ENCODE results near the gene PPIP5K2.

Gene PPIP5K2

GRCh38 chr5:103112910-103113309, 7.2 kb upstream of the PPIP5K2 start:
- H3K9me3 ChIP-seq (ENCODE audit: control insufficient read depth, insufficient read depth, low read length): peaks cover 4% of the 10 kb centered on the region; the same call in 1 of the 2 replicates
- TF ChIP-seq CTCF (IDR thresholded peaks at IDR 0.05; ENCODE audit: low read depth, low read length, poor library complexity, severe bottlenecking) (no peak), EZH2phosphoT487 (IDR thresholded peaks at IDR 0.05; ENCODE audit: borderline replicate concordance, low read length) (no peak)
- H4K20me1 ChIP-seq (ENCODE audit: control insufficient read depth, insufficient read depth, low read depth, low read length): no peaks in the 10 kb centered on the region
- H3K27ac ChIP-seq (ENCODE audit: low read depth, low read length): no peak overlapping the region
- H3K9me2 ChIP-seq (replicated peaks; ENCODE audit: control insufficient read depth, low read length): no peaks in the 10 kb centered on the region
- peaks cover 48% of the 10 kb centered on the region for H3K4me1 ChIP-seq (ENCODE audit: control insufficient read depth, low read length)
- peaks cover 14% of the 10 kb centered on the region for H3K36me3 ChIP-seq (ENCODE audit: control insufficient read depth, low read length)
- no peaks in the 10 kb centered on the region for H3K27me3 ChIP-seq (ENCODE audit: control insufficient read depth, low read length)
- H3F3A ChIP-seq (ENCODE audit: control insufficient read depth, insufficient read depth): no peaks in the 10 kb centered on the region
- no peak overlapping the region for H3K4me3 ChIP-seq (ENCODE audit: low read length)
- H3K4me2 ChIP-seq (ENCODE audit: low read length): no peak overlapping the region
- peaks cover 60% of the 10 kb centered on the region for H3K79me2 ChIP-seq (ENCODE audit: control insufficient read depth, low read length)

GRCh38 chr5:103114440-103114839, 5.7 kb upstream of the PPIP5K2 start:
- Histone ChIP-seq H4K20me1 (ENCODE audit: control insufficient read depth, insufficient read depth, low read depth, low read length) (no peaks in the 10 kb centered on the region), H3F3A (ENCODE audit: control insufficient read depth, insufficient read depth) (peaks cover 4% of the 10 kb centered on the region), H3K79me2 (ENCODE audit: control insufficient read depth, low read length) (peaks cover 73% of the 10 kb centered on the region), H3K36me3 (ENCODE audit: control insufficient read depth, low read length) (peaks cover 9% of the 10 kb centered on the region), H3K27ac (ENCODE audit: low read depth, low read length) (peak overlapping the region; percentile 8; the same call in 1 of the 2 replicates), H3K9me2 (replicated peaks; ENCODE audit: control insufficient read depth, low read length) (no peaks in the 10 kb centered on the region), H3K4me1 (ENCODE audit: control insufficient read depth, low read length) (peaks cover 41% of the 10 kb centered on the region), H3K9me3 (ENCODE audit: control insufficient read depth, insufficient read depth, low read length) (peaks cover 4% of the 10 kb centered on the region; the same call in 1 of the 2 replicates), H3K4me3 (ENCODE audit: low read length) (peak overlapping the region; percentile 24; the same call in 1 of the 2 replicates), H3K27me3 (ENCODE audit: control insufficient read depth, low read length) (no peaks in the 10 kb centered on the region), H3K4me2 (ENCODE audit: low read length) (peak overlapping the region; percentile 49)
- TF ChIP-seq CTCF (IDR thresholded peaks at IDR 0.05; ENCODE audit: low read depth, low read length, poor library complexity, severe bottlenecking) (no peak), EZH2phosphoT487 (IDR thresholded peaks at IDR 0.05; ENCODE audit: borderline replicate concordance, low read length) (no peak)

- TF ChIP-seq CTCF (IDR thresholded peaks at IDR 0.05; ENCODE audit: low read depth, low read length, poor library complexity, severe bottlenecking): no peak
- no peak for TF ChIP-seq EZH2phosphoT487 (IDR thresholded peaks at IDR 0.05; ENCODE audit: borderline replicate concordance, low read length)
- H4K20me1 ChIP-seq (ENCODE audit: control insufficient read depth, insufficient read depth, low read depth, low read length): no peaks in the 10 kb centered on the region
- peak overlapping the region; percentile 97 for H3K4me3 ChIP-seq (ENCODE audit: low read length)
- peaks cover 44% of the 10 kb centered on the region for H3K4me1 ChIP-seq (ENCODE audit: control insufficient read depth, low read length)
- H3K36me3 ChIP-seq (ENCODE audit: control insufficient read depth, low read length): peaks cover 22% of the 10 kb centered on the region
- H3K79me2 ChIP-seq (ENCODE audit: control insufficient read depth, low read length): peaks cover 87% of the 10 kb centered on the region
- no peaks in the 10 kb centered on the region for H3K27me3 ChIP-seq (ENCODE audit: control insufficient read depth, low read length)
- no peaks in the 10 kb centered on the region for H3K9me3 ChIP-seq (ENCODE audit: control insufficient read depth, insufficient read depth, low read length)
- H3K4me2 ChIP-seq (ENCODE audit: low read length): peak overlapping the region; percentile 69
- H3F3A ChIP-seq (ENCODE audit: control insufficient read depth, insufficient read depth): peaks cover 9% of the 10 kb centered on the region
- no peak overlapping the region for H3K27ac ChIP-seq (ENCODE audit: low read depth, low read length)
- no peaks in the 10 kb centered on the region for H3K9me2 ChIP-seq (replicated peaks; ENCODE audit: control insufficient read depth, low read length)
Observed at GRCh38 chr5:103117471-103117991, 2.6 kb upstream of the PPIP5K2 start.
